Hepatocyte (in vitro differentiated cells): ENCODE measurements around the gene ENG.

Source experiments
- CTCF ChIP-seq: fragments of 200-600 bp; sonication (generic); IDR thresholded peaks from 2 replicates; pipeline ENCODE4 v1.5.1; 2016; ENCODE audit warnings: antibody characterized with exemption, mild to moderate bottlenecking; ENCODE audit not compliant: poor library complexity
- EZH2 ChIP-seq: fragments of 200-600 bp; sonication (generic); IDR thresholded peaks from 2 replicates; pipeline ENCODE4 v1.6.1; 2016; ENCODE audit warnings: antibody characterized with exemption, mild to moderate bottlenecking, borderline replicate concordance
- EZH2phosphoT487 ChIP-seq: fragments of 200-600 bp; sonication (generic); IDR thresholded peaks from one replicate; pipeline ENCODE4 v1.6.1; 2018; ENCODE audit warnings: antibody characterized with exemption, mild to moderate bottlenecking, low read depth, moderate library complexity; ENCODE audit not compliant: unreplicated experiment, severe bottlenecking

GRCh38 chr9:127771570-127772189, 82.8 kb downstream of the ENG start:
- TF ChIP-seq CTCF: no peak
- no peak for TF ChIP-seq EZH2
- no peak for TF ChIP-seq EZH2phosphoT487
